Neural cell (in vitro differentiated cells): Measurements from ENCODE around the gene SUPT20HL1. TPM values are rescaled to one million over a fixed set of nuclear protein-coding genes. Genes with fewer than 3 reads are reported as not detected.

Experiments used
- H2AFZ ChIP-seq: fragments of 200-600, 300-800 bp; sonication (generic), shearing (Covaris generic); 2 replicates; pipeline ENCODE4 v1.6.0; 2014; ENCODE audit warnings: low read depth, mild to moderate bottlenecking, antibody characterized with exemption, low read length, moderate library complexity
- H3F3A ChIP-seq: fragments of 200-600 bp; shearing (Covaris generic); 2 replicates; pipeline ENCODE4 v1.6.1; 2016; ENCODE audit warnings: mild to moderate bottlenecking, moderate library complexity, mixed read lengths, antibody characterized with exemption, low read length; ENCODE audit not compliant: insufficient read depth, poor library complexity, severe bottlenecking
- H3K27ac ChIP-seq: fragments of 200-600, 300-800 bp; sonication (generic), shearing (Covaris generic); 2 replicates; pipeline ENCODE4 v1.5.1; 2014; ENCODE audit warnings: mild to moderate bottlenecking, low read length, moderate library complexity
- H3K27me3 ChIP-seq: fragments of 300-800, 200-600 bp; sonication (generic), shearing (Covaris generic); 2 replicates; pipeline ENCODE4 v1.6.0; 2014; ENCODE audit warnings: mild to moderate bottlenecking, low read depth, low read length, moderate library complexity; ENCODE audit not compliant: insufficient read depth
- H3K36me3 ChIP-seq: fragments of 300-800, 200-600 bp; sonication (generic), shearing (Covaris generic); 2 replicates; pipeline ENCODE4 v1.5.1; 2014; ENCODE audit warnings: mild to moderate bottlenecking, antibody characterized with exemption, low read length, moderate library complexity; ENCODE audit not compliant: insufficient read depth
- H3K4me2 ChIP-seq: fragments of 300-800, 200-600 bp; sonication (generic), shearing (Covaris generic); 2 replicates; pipeline ENCODE4 v1.6.0; 2014; ENCODE audit warnings: mild to moderate bottlenecking, low read length
- H3K4me3 ChIP-seq: fragments of 300-800, 200-600 bp; sonication (generic), shearing (Covaris generic); 2 replicates; pipeline ENCODE4 v1.5.1; 2014; ENCODE audit warnings: mild to moderate bottlenecking, low read length, moderate library complexity
- H3K79me2 ChIP-seq: fragments of 200-600 bp; shearing (Covaris generic); replicated peaks from 2 replicates; pipeline ENCODE4 v1.6.0; 2014; ENCODE audit warnings: mild to moderate bottlenecking, low read length, moderate library complexity; ENCODE audit not compliant: insufficient read depth
- H3K9ac ChIP-seq: fragments of 300-800, 200-600 bp; sonication (generic), shearing (Covaris generic); 2 replicates; pipeline ENCODE4 v1.6.1; 2016; ENCODE audit warnings: mild to moderate bottlenecking, low read length, mixed read lengths
- H3K9me2 ChIP-seq: fragments of 200-600 bp; shearing (Covaris generic); 2 replicates; pipeline ENCODE4 v1.6.1; 2016; ENCODE audit warnings: mild to moderate bottlenecking, low read length, mixed read lengths; ENCODE audit not compliant: insufficient read depth
- H3K9me3 ChIP-seq: fragments of 200-600, 300-800 bp; sonication (generic), shearing (Covaris generic); 2 replicates; pipeline ENCODE4 v1.6.1; 2016; ENCODE audit warnings: mild to moderate bottlenecking, mixed run types, low read length, moderate library complexity, mixed read lengths
- H4K20me1 ChIP-seq: fragments of 200-600 bp; shearing (Covaris generic); 2 replicates; pipeline ENCODE4 v1.6.1; 2016; ENCODE audit warnings: mild to moderate bottlenecking, mixed run types; ENCODE audit not compliant: insufficient read depth
- CTCF ChIP-seq: fragments of 450-650 bp; IDR thresholded peaks from 2 replicates; pipeline ENCODE4 v1.5.1; 2014; ENCODE audit warnings: antibody characterized with exemption, mild to moderate bottlenecking, moderate library complexity; ENCODE audit not compliant: poor library complexity, severe bottlenecking
- EP300 ChIP-seq: fragments of 450-650 bp; conservative IDR thresholded peaks from 2 replicates; pipeline ENCODE4 v1.6.1; 2014; ENCODE audit warnings: antibody characterized with exemption, mild to moderate bottlenecking, moderate library complexity; ENCODE audit not compliant: poor library complexity, severe bottlenecking
- EZH2 ChIP-seq: fragments of 200-600, 300-800 bp; shearing (Covaris generic), sonication (generic); IDR thresholded peaks from 2 replicates; pipeline ENCODE4 v1.6.1; 2014; ENCODE audit warnings: antibody characterized with exemption, low read length, borderline replicate concordance, mild to moderate bottlenecking; ENCODE audit not compliant: insufficient read depth, poor library complexity, severe bottlenecking
- MXI1 ChIP-seq: fragments of 450-650 bp; conservative IDR thresholded peaks from 2 replicates; pipeline ENCODE4 v1.6.1; 2014; ENCODE audit warnings: antibody characterized with exemption, mild to moderate bottlenecking; ENCODE audit not compliant: poor library complexity, severe bottlenecking
- POLR2AphosphoS5 ChIP-seq: IDR thresholded peaks from 2 replicates; pipeline ENCODE4 v1.6.1; 2012
- REST ChIP-seq: IDR thresholded peaks from 2 replicates; pipeline ENCODE4 v1.6.1; 2012; ENCODE audit warnings: borderline replicate concordance
- SMC3 ChIP-seq: fragments of 450-650 bp; conservative IDR thresholded peaks from 2 replicates; pipeline ENCODE4 v1.6.1; 2014; ENCODE audit warnings: antibody characterized with exemption, mild to moderate bottlenecking, moderate library complexity; ENCODE audit not compliant: poor library complexity
- TAF1 ChIP-seq: IDR thresholded peaks from 2 replicates; pipeline ENCODE4 v1.6.1; 2012; ENCODE audit warnings: low read depth
- polyA plus RNA-seq: library from polyadenylated mRNA; depleted of rRNA; stranded (reverse); fragments of >200 nt; gene quantifications from 2 replicates; pipeline ENCODE4 v1.2.3, GENCODE V29; 2014

The SUPT20HL1 gene
- polyA plus RNA-seq, 1 donor from 2014 or later, result not detected

- Histone ChIP-seq H3F3A (no peaks in the 10 kb centered on the region), H3K9ac (no peak overlapping the region), H3K4me3 (no peak overlapping the region), H3K36me3 (no peaks in the 10 kb centered on the region), H4K20me1 (no peaks in the 10 kb centered on the region), H3K27ac (no peak overlapping the region), H2AFZ (no peak overlapping the region), H3K4me2 (no peak overlapping the region), H3K9me2 (no peaks in the 10 kb centered on the region), H3K79me2 (no peaks in the 10 kb centered on the region), H3K9me3 (no peaks in the 10 kb centered on the region), H3K27me3 (no peaks in the 10 kb centered on the region)
- TF ChIP-seq REST, result no peak
- no peak for TF ChIP-seq CTCF
- no peak for TF ChIP-seq TAF1
- no peak for TF ChIP-seq EP300
- TF ChIP-seq MXI1, result no peak
- no peak for TF ChIP-seq POLR2AphosphoS5
- TF ChIP-seq SMC3, result no peak
- TF ChIP-seq EZH2, result no peak
These were observed 16.0 kb downstream of the SUPT20HL1 start for GRCh38 chrX:24376403-24376802.

GRCh38 chrX:24377195-24377594, 16.8 kb downstream of the SUPT20HL1 start:
- Histone ChIP-seq H3K9me2 (no peaks in the 10 kb centered on the region), H2AFZ (no peak overlapping the region), H3K9ac (no peak overlapping the region), H4K20me1 (no peaks in the 10 kb centered on the region), H3K27me3 (no peaks in the 10 kb centered on the region), H3K9me3 (no peaks in the 10 kb centered on the region), H3K4me3 (no peak overlapping the region), H3F3A (no peaks in the 10 kb centered on the region), H3K4me2 (no peak overlapping the region), H3K79me2 (no peaks in the 10 kb centered on the region), H3K27ac (no peak overlapping the region), H3K36me3 (no peaks in the 10 kb centered on the region)
- TF ChIP-seq EZH2, result no peak
- TF ChIP-seq CTCF, result no peak
